SK-N-SH (cell line): ENCODE data around the gene PA2G4.

Experiments
- EP300 ChIP-seq, 2 experiments: IDR thresholded peaks; 2 replicates each; pipeline versions ENCODE4 v1.4.0 to v1.6.1; 2012; ENCODE audit warnings: borderline replicate concordance in 1 of 2, low read depth in 1 of 2, low read length in 1 of 2
- NFIC ChIP-seq: IDR thresholded peaks from 2 replicates; pipeline ENCODE4 v1.4.0; 2012; ENCODE audit warnings: borderline replicate concordance
- TAF1 ChIP-seq: IDR thresholded peaks from 2 replicates; pipeline ENCODE4 v1.6.1; 2012; ENCODE audit warnings: low read depth, mild to moderate bottlenecking, low read length, moderate library complexity, borderline replicate concordance
- TF ChIP-seq, protein P1 (sequence below): fragments of 200-600 bp; sonication (generic); IDR thresholded peaks from 2 replicates; pipeline ENCODE4 v1.6.1; 2017; ENCODE audit warnings: antibody characterized with exemption, mild to moderate bottlenecking, moderate library complexity

GRCh38 chr12:56160193-56160763, 55.9 kb downstream of the PA2G4 start:
- TF ChIP-seq, protein P1, sequence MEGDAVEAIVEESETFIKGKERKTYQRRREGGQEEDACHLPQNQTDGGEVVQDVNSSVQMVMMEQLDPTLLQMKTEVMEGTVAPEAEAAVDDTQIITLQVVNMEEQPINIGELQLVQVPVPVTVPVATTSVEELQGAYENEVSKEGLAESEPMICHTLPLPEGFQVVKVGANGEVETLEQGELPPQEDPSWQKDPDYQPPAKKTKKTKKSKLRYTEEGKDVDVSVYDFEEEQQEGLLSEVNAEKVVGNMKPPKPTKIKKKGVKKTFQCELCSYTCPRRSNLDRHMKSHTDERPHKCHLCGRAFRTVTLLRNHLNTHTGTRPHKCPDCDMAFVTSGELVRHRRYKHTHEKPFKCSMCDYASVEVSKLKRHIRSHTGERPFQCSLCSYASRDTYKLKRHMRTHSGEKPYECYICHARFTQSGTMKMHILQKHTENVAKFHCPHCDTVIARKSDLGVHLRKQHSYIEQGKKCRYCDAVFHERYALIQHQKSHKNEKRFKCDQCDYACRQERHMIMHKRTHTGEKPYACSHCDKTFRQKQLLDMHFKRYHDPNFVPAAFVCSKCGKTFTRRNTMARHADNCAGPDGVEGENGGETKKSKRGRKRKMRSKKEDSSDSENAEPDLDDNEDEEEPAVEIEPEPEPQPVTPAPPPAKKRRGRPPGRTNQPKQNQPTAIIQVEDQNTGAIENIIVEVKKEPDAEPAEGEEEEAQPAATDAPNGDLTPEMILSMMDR, result no peak
- TF ChIP-seq EP300 (IDR thresholded peaks at IDR 0.05; ENCODE audit: borderline replicate concordance in 1 of 2, low read depth in 1 of 2, low read length in 1 of 2) (no peak), NFIC (no peak), TAF1 (no peak)
